B cell (primary cell): ENCODE data around the gene THSD7A. TPM values are rescaled to one million over a fixed set of nuclear protein-coding genes. Genes with fewer than 3 reads are reported as not detected.

Experiments
- ATAC-seq: fragments of 200-7000 bp; cut with Tn5 transposase; one replicate; pipeline ENCODE4 v1.10.0; 2021; ENCODE audit warnings: low read depth, mild to moderate bottlenecking, moderate number of reproducible peaks, moderate library complexity
- CTCF ChIA-PET: fragments of 350-600 bp; sonication (Branson Sonifier 250); formaldehyde crosslinking; loops from one replicate; lab custom pipeline; 2021; ENCODE audit warnings: antibody characterized with exemption, inconsistent platforms; lab: Charles Lee
- POLR2A ChIA-PET: fragments of 350-600 bp; sonication (Branson Sonifier 250); formaldehyde crosslinking; loops from one replicate; lab custom pipeline; 2021; ENCODE audit warnings: antibody characterized with exemption; lab: Charles Lee
- DNase-seq: peaks from one replicate; pipeline ENCODE4 v3.0.0; 2013
- H2AFZ ChIP-seq: 2 replicates; pipeline ENCODE4 v1.6.1; 2012; ENCODE audit warnings: mild to moderate bottlenecking, low read depth, low read length; ENCODE audit not compliant: insufficient read depth, poor library complexity, severe bottlenecking
- H3K27ac ChIP-seq, 2 donors: 1 replicate in 1 of 2; 2 replicates in 1 of 2; pipeline ENCODE4 v1.5.1; 2012 to 2013; ENCODE audit warnings: low read length in 2 of 2, mild to moderate bottlenecking in 2 of 2, moderate library complexity in 1 of 2
- H3K27me3 ChIP-seq, 4 experiments: fragments of 200-600 bp in 1 of 4; sonication (generic) in 1 of 4; replicated peaks in 1 of 4; 1 replicate in 2 of 4; 2 replicates in 2 of 4; pipeline versions ENCODE4 v1.6.1 to v1.7.0; 2013 to 2016; ENCODE audit warnings: low read length in 3 of 4, mild to moderate bottlenecking in 2 of 4, mixed read lengths in 1 of 4, moderate library complexity in 1 of 4; ENCODE audit not compliant: insufficient read depth in 4 of 4, control insufficient read depth in 3 of 4; ENCODE audit errors: control extremely low read depth in 1 of 4
- H3K36me3 ChIP-seq, 2 experiments: replicated peaks in 1 of 2; 1 replicate in 1 of 2; 2 replicates in 1 of 2; pipeline versions ENCODE4 v1.6.1 to v1.7.1; 2013; ENCODE audit warnings: low read length in 1 of 2; ENCODE audit not compliant: insufficient read depth in 2 of 2, control insufficient read depth in 1 of 2; ENCODE audit errors: control extremely low read depth in 1 of 2, extremely low read depth in 1 of 2
- H3K4me1 ChIP-seq, 2 donors: fragments of 200-600 bp in 1 of 2; sonication (generic) in 1 of 2; 1 replicate in 1 of 2; 2 replicates in 1 of 2; pipeline versions ENCODE4 v1.5.1 to v1.6.1; 2013 to 2017; ENCODE audit warnings: low read length in 2 of 2; ENCODE audit not compliant: control insufficient read depth in 2 of 2, insufficient read depth in 2 of 2
- H3K4me2 ChIP-seq: replicated peaks from 2 replicates; pipeline ENCODE3; 2012; ENCODE audit warnings: mild to moderate bottlenecking, low read depth, low read length; ENCODE audit not compliant: poor library complexity, severe bottlenecking
- H3K4me3 ChIP-seq, 5 experiments: fragments of 200-600 bp in 1 of 5; sonication (generic) in 1 of 5; 1 replicate in 3 of 5; 2 replicates in 2 of 5; pipeline versions ENCODE4 v1.5.1 to v1.7.0; 2011 to 2016; ENCODE audit warnings: low read length in 4 of 5, mild to moderate bottlenecking in 4 of 5, low read depth in 2 of 5, control low read depth in 1 of 5, moderate library complexity in 1 of 5; ENCODE audit not compliant: insufficient read depth in 1 of 5; ENCODE audit errors: control extremely low read depth in 1 of 5, extremely low read depth in 1 of 5
- H3K79me2 ChIP-seq: fragments of 200-600 bp; sonication (generic); one replicate; pipeline ENCODE4 v1.6.0; 2016; ENCODE audit warnings: low read length; ENCODE audit not compliant: control insufficient read depth, insufficient read depth
- H3K9ac ChIP-seq: fragments of 200-600 bp; sonication (generic); 2 replicates; pipeline ENCODE4 v1.6.1; 2017; ENCODE audit warnings: mild to moderate bottlenecking, low read length, moderate library complexity
- H3K9me3 ChIP-seq, 3 donors: one replicate each; pipeline versions ENCODE4 v1.6.1 to v1.7.1; 2013; ENCODE audit warnings: low read length in 2 of 3; ENCODE audit not compliant: control insufficient read depth in 2 of 3, insufficient read depth in 1 of 3; ENCODE audit errors: control extremely low read depth in 1 of 3
- H4K20me1 ChIP-seq: 2 replicates; pipeline ENCODE4 v1.6.0; 2012; ENCODE audit warnings: mild to moderate bottlenecking, low read length; ENCODE audit not compliant: insufficient read depth, control insufficient read depth, poor library complexity, severe bottlenecking
- H3K27ac Mint-ChIP-seq: one replicate; pipeline ENCODE4 v1.8.0; 2021; ENCODE audit warnings: mixed read lengths
- H3K27me3 Mint-ChIP-seq: one replicate; pipeline ENCODE4 v1.8.0; 2021; ENCODE audit warnings: mixed read lengths
- H3K4me1 Mint-ChIP-seq: one replicate; pipeline ENCODE4 v1.8.0; 2021; ENCODE audit warnings: mixed read lengths
- H3K4me3 Mint-ChIP-seq: one replicate; pipeline ENCODE4 v1.8.0; 2021; ENCODE audit warnings: mixed read lengths
- H3K9me3 Mint-ChIP-seq: one replicate; pipeline ENCODE4 v1.8.0; 2022; ENCODE audit warnings: mixed read lengths; ENCODE audit not compliant: insufficient read depth
- CTCF ChIP-seq: fragments of 200-600 bp; IDR thresholded peaks from one replicate; pipeline ENCODE4 v1.8.0; 2022; ENCODE audit warnings: antibody characterized with exemption, mild to moderate bottlenecking
- EZH2 ChIP-seq: IDR thresholded peaks from 2 replicates; pipeline ENCODE4 v1.6.1; 2012; ENCODE audit warnings: borderline replicate concordance, low read depth, mild to moderate bottlenecking, moderate library complexity, low read length; ENCODE audit not compliant: insufficient read depth, poor library complexity, severe bottlenecking
- WGBS: methylation state at CpG from one replicate; pipeline ENCODE4 v1.1.5; 2013; ENCODE audit warnings: missing lambda C conversion rate; ENCODE audit not compliant: insufficient coverage; 5-methylcytosine and 5-hydroxymethylcytosine counted together
- intact Hi-C: fragments of 100-400 bp; cut with micrococcal nuclease; formaldehyde crosslinking; loops from one replicate; pipeline ENCODE4 v1.10.0; 2022
- polyA plus RNA-seq: library from polyadenylated mRNA; depleted of rRNA; stranded (reverse); fragments of >200 nt; gene quantifications from 2 replicates; pipeline ENCODE4 v1.2.3, GENCODE V29; 2012
- total RNA-seq, 2 donors: library from RNA; stranded (reverse); fragments of 120-200 nt in 1 of 2; gene quantifications; 1 replicate in 1 of 2; 2 replicates in 1 of 2; pipeline versions ENCODE4 v1.2.3 to v1.2.4, GENCODE V29; 2013 to 2022

The THSD7A gene
- total and polyA plus RNA-seq, 2 donors (not counting 1 experiment from before 2014, with no cell fraction given), result not detected

DNA sequence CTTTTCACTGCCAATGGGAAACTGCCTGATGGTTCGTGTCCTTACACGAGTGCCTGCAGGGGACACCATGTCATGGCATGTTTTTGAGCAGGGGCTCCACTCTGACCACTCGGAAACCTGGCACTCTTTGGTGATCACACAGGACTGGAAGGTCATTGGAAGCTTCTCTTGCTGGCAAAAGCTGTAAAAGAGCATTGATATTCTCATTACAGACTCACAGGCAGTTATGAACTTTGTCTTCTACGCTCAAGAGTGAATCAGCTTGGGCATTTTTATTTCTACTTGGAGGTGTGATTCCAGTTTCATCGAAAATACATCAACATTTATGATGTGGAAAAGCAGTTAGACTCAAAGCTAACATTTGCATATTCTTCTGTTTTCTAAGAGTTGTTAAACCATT lies 238.7 kb downstream of the THSD7A start:
- TF ChIP-seq EZH2 (no peak), CTCF (no peak)
- intact Hi-C loops, result no loop called here
- POLR2A ChIA-PET, result no interaction called here
- CTCF ChIA-PET, result no interaction called here
- H2AFZ ChIP-seq, result no peak overlapping the region
- no peaks in the 10 kb centered on the region for H3K27me3 ChIP-seq
- WGBS, result 85% methylated on average over 3 of the region's 5 CpGs
- DNase-seq (no peak), ATAC-seq (no peak)
- H3K9ac ChIP-seq, result no peak overlapping the region
- Mint-ChIP-seq H3K9me3 (peaks cover 3% of the 10 kb centered on the region), H3K27ac (no peak overlapping the region), H3K4me3 (no peak overlapping the region), H3K4me1 (no peaks in the 10 kb centered on the region), H3K27me3 (no peaks in the 10 kb centered on the region)
- no peaks in the 10 kb centered on the region for H3K79me2 ChIP-seq
- no peaks in the 10 kb centered on the region for H3K9me3 ChIP-seq
- no peaks in the 10 kb centered on the region for H4K20me1 ChIP-seq
- no peak overlapping the region for H3K4me2 ChIP-seq
- no peak overlapping the region for H3K27ac ChIP-seq
- no peak overlapping the region for H3K4me3 ChIP-seq
- H3K36me3 ChIP-seq, result no peaks in the 10 kb centered on the region
- H3K4me1 ChIP-seq, result no peaks in the 10 kb centered on the region

DNA sequence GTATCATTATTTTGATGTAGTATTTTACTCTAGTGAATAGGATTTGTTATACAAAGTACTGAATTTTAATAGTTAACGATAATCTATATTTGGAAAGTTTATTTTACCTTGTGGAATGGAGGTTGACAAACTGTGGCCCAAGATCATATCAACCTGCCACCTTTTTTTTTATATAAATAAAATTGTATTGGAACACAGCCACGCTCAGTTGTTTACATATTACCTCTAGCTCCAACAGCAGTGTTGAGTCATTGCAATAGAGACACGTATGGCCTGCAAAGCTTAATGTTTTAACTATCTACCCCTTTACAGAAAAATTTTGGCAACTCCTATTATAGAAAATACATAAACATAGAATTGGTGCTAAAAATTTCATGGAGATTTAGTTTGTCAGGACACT lies 239.3 kb downstream of the THSD7A start:
- Histone ChIP-seq H2AFZ (no peak overlapping the region), H3K9me3 (no peaks in the 10 kb centered on the region), H3K9ac (no peak overlapping the region), H3K36me3 (no peaks in the 10 kb centered on the region), H3K4me3 (no peak overlapping the region), H4K20me1 (no peaks in the 10 kb centered on the region), H3K4me2 (no peak overlapping the region), H3K27ac (no peak overlapping the region), H3K27me3 (no peaks in the 10 kb centered on the region), H3K4me1 (no peaks in the 10 kb centered on the region), H3K79me2 (no peaks in the 10 kb centered on the region)
- ATAC-seq (no peak), DNase-seq (no peak)
- ChIA-PET CTCF (no interaction called here), POLR2A (no interaction called here)
- Mint-ChIP-seq H3K9me3 (no peaks in the 10 kb centered on the region), H3K27me3 (no peaks in the 10 kb centered on the region), H3K4me1 (no peaks in the 10 kb centered on the region), H3K27ac (no peak overlapping the region), H3K4me3 (no peak overlapping the region)
- WGBS, result no CpG with 5 or more reads among the region's 3 CpGs
- no peak for TF ChIP-seq EZH2
- TF ChIP-seq CTCF, result no peak
- intact Hi-C loops, result no loop called here
